ENCODE results near the gene ARHGEF7.

ARHGEF7 gene

DNA sequence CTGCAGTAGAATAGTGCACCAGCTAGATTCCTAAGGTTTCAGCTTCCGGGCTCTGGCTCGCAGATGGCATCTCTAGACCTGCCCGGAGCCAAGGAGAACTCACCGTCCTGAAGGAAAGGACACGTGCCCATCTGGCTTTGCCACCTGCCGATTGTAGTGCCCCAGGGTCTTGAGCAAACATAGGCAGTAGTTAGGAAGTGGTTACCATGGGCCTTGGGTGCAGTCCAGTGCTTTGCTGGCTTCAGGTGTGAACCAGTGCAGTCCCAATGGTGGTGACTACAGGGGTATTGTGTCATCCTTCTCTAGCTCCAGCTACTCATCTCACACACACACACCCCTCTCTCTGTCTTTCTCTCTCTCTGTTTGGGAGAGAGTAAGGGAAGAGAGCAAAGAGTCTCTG is 143.9 kb downstream of the ARHGEF7 start:
- DNase-seq = no peak

DNA sequence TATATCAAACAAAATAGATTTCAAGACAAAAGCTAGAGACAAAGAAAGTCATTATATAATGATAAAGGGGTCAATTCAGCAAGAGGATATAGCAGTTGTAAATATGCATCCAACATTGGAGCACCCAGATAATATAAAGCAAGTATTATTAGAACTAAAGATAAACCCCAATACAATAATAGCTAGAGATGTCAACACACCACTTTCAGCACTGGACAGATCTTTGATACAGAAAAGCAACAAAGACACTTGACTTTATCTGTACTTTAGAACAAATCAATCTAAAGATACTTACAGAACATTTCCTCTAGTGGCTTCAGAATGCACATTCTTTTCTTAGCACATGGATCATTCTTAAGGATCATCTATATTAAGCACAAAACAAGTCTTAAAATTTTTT is 146.2 kb downstream of the ARHGEF7 start:
- DNase-seq = no peak

DNA sequence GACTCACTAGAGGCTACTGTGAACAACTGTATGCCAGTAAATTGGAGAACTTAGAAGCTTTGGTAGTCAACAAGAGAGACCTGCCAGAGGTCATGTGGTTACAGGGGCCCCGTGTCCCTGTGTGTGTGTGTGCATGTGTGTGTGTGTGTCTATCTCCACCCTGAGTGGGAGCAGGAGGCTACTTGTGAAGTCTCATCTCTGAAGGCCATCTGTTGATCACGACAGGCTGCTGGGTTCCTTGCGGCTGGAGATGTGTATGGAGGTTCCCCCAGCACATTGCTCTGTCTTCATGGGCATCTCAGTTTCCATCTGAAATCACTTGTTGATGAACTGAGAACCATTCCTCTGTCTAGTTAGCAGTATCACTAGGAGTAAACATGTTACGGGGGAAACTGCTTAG is 147.2 kb downstream of the ARHGEF7 start:
- DNase-seq = no peak

DNA sequence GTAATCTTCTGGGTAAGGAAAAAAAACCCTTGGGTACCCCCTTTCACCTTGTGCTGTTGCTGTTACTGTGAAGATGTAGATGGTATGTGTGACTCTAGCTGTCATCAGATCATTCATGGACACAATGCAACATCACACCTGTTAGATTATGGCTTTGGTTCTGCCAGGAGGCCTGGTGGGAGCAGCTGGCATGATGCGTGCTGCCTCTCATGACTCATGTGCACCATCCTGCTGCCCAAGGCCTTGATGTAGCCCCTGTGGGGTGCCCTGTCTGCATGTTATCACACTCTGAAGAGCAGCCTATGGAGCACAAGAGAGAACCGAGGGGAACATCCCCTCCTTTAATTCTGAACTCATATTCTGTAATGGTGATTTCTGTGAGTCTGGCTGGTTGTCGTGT is 147.6 kb downstream of the ARHGEF7 start:
- no peak for DNase-seq

DNA sequence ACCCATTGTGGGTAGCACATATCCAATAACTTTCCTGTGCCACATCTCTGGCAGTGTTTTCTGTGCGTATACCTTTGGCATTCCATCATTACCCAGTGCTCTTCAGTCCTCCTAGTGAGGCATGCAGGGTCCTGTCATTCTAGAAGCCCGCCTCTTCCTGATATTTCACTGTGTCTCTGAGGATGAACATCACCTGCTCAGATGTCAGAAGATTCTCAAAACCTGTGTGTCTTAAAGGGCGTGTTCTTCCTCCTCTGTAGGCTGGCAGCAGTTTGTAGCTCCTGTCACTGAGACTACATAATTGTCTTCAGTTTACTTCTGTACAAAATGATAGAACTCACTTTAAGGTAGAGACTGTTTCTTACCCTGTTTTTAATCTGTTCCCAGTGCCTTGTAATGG is 148.5 kb downstream of the ARHGEF7 start:
- DNase-seq = no peak

DNA sequence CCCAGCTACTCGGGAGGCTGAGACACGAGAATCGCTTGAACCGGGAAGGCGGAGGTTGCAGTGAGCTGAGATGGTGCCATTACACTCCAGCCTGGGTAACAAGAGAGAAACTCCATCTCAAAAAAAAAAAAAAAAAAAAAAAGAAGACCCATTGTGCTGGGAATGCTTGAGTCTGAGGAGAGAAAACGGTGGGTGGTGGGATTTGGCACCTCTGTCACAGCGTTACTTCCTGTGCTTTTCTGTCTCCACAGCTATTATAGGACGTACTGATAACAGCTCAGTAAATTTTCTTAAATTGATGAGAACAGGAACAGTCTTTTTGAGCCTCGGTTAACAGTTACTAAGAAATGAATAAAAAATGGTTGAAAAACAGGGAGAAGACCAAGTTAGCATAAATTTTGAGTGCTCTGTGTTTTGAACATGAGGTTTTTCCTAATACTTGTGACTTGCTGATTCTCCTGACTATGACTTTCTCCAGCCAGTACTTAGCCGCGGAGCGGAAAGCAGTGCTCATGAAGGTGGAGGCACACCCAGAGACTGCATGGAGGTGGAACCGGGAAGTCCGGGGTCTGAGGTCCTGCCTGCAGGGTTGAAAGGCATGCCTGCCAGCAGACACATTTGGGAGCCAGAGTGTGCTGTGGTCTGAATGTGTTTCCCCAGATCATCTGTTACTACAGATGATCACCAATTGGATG is 150.0 kb downstream of the ARHGEF7 start:
- no peak for DNase-seq

DNA sequence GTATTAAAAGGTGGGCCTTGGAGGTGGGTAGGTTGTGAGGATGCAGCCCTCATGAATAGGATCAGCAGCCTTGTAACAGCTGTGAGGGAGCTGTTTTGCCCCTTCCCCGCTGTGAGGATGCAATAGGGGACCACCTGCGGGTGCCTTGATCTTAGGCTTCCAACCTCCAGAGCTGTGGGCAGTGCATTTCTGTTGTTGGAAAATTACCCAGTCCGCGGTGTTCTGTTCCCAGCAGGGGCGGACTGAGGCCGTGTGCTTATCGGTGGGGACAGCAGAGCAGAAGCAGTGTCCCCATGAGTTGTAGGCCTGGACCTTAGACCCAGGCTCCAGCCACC is 150.6 kb downstream of the ARHGEF7 start:
- no peak for DNase-seq

DNA sequence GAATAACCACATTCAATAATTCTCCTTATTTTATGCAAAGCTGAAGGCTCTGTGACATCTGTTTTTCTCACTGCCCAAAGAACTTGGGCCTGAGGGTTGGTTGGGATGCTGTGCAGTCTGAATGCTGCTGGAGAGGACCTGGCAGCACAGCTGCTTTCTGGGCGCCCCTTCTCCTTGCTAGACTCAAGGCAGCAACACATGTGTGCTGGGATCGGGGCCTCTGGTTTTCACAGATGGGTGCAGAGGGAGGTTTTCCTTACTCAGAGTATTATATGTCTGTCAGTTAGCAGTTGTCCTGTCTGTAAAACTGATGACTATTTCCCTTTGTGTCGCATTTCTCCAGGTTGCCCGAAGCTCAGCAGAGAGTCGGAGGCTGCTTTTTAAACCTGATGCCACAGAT is 152.1 kb downstream of the ARHGEF7 start:
- DNase-seq = no peak

DNA sequence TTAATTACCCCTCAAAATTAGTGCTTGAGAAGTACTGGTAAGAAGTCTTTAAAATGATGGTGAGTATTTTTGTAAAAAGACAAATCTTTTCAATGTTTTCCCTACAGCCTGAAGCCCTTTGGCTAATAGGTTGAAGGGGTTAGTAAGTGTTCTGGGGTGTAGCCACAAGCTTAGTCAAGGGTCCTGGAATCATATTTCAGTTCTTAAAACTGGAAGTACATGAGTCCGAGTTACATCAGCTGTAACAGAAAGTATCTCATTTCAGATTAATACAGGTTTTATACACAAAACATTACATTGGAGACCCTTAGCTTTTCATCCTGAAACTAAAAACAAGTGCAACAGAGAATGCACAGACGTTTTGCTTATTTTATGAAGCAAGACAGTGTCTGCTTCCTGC is 152.7 kb downstream of the ARHGEF7 start:
- no peak for DNase-seq

DNA sequence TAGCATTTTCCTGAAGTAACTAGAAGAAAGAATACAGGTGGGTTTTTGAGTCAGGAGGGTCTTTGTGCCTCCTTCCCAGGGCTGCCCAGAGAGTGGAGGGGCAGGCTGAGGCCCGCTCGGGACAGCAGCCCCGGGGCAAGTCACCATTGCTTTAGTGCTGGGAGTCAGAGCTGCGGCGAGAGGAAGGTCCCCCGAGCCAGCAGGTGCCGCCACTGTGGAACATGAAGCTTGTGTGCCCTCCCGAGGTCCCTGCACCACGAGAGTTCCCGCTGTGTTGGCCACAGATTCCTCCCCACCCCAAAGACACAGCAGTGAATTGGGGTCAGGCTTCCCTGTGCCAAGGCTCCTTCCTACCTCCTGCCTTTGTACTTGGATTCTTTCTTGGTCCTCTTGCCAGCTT is 154.4 kb downstream of the ARHGEF7 start:
- DNase-seq = no peak

DNA sequence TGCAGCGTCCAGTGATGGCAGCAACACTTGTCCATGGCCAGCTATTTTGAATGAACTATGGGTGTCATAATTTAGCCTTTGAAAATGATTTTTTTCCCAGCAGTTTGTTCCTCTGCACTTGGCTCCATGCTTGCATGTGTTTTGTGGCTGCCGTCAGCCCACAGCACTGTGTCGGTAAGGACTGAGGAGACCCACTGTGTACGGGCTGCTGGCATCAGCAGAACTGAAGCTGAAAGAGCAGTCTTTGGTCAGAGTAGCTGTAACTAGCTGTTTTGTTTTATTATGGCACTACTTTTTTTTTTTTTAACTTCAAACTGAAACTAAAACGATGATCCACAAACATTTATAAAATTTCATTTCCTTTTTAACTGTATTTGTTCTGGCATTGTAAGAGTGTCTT is 155.0 kb downstream of the ARHGEF7 start:
- DNase-seq = no peak

DNA sequence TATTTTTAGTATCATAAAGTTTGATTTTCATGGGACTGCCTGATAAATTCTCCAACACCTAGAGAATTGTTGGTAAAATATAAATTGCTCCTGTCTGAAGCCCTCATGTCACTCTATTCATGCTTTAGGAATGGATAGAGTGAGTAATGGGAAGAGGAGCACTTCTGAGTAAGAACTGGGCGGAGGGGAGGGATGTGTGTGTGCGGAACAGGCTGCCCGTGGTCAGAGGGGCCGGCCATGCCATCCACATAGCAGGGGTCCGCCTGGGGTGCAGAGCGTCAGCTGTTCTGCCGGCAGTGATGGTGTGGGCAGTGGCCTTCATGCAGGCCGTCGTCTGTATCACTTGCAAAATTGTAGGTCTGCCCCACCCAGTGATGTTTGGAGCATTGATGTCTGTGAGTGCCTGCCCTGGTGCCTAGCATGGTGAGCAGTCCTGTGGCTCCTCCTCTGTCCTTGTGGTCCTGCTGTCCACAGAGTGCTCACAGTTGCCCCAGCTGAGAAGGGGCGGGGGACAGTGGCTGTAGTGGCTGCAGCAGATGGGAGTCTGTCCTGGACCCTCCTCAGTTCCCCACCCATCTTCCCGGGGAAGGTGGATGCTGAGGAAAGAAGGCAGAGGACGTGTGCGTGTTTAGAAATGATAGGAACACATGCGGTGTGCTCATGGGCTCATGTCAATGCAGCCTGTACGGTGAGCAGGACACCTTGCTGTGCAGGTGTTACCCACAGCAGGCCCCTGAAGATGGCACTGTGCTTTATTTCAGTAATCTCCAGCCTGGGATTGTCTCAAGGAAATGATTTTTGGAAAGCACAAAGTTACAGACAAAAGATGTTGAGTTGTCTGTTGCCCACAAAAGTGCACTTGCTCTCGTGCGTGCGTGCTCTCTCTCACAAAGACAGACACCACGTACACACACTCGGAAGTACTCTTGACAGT is 155.9 kb downstream of the ARHGEF7 start:
- no peak for DNase-seq

DNA sequence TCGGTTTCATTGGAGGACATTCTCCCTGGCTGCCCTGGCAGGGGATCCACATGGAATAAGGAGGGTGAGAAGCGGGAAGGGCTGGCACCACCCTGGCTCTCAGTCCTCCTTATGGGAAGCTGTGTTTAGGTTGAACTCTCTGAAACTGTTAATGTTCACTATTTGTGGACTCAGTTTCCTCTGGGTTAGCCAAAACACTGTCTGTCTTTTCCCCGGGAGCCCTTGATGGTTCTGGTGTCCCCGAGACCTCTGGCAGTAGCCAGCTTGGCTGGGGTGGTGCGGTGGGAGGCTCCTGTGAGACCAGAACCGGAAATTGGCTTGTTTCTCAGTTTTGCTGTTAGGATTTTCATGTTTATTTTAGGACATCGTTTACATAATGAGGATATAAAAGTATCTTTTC is 157.0 kb downstream of the ARHGEF7 start:
- DNase-seq = no peak

DNA sequence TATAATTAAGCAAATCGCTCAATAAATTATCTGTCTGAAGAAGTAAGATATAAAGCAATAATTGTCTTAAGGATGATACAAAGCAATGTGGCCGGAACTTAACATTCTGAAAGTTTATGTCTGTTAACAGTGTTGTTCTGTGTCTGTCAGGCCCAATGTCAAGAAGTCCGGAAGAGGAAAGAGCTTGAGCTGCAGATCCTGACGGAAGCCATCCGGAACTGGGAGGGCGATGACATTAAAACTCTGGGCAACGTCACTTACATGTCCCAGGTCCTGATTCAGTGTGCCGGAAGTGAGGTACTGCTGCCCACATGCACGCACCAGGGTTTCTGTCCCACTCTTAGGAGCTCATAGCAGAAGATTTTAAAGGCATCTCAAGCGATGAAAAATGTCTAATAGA is 160.3 kb downstream of the ARHGEF7 start:
- DNase-seq = no peak

DNA sequence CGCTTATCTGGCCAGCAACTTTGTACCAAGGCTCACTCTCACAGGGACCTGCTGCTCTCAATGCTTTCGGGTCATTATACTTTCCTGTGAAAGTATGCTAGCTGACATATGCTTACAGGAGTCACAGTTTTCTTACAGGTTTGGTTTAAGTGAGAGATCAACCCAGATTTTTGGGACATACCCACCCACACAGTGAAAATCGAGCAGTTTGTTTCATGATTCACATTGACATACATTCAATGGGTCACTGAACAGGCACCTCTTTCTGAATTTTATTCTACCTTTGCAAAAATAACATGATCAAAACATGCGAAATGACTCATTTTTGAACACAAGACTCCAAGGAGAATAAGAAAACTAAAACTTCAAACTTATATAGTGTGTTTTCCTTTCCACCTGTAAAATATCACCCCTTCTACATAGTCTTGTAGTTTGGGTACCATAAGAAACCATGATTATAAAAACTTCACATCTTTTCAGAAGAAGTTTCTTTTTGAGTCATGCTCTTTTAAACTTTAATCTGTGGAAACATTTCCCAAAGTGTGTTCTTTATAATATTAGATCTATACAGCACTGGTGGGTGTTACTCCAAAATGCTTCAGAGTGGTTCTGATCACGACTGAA is 161.0 kb downstream of the ARHGEF7 start:
- DNase-seq = no peak

DNA sequence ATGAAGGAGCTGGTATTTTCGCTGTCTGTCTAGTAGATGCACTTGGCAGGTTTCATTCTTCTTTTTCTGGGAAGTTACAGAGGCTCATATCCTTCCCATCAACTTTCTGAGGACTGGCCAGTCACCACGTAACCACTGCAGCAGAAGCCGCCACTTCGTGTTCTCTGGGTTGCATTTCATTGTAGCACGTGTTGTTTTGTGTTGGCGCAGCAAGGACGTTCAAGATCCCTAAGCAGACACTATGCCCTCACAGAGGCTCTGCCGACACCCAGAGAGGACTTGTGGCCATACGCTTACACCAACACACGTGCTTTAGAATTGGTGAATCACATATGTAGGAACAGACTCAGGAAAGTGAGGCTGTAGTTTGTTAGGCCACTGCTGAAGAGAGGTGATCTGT is 163.1 kb downstream of the ARHGEF7 start:
- DNase-seq = no peak

DNA sequence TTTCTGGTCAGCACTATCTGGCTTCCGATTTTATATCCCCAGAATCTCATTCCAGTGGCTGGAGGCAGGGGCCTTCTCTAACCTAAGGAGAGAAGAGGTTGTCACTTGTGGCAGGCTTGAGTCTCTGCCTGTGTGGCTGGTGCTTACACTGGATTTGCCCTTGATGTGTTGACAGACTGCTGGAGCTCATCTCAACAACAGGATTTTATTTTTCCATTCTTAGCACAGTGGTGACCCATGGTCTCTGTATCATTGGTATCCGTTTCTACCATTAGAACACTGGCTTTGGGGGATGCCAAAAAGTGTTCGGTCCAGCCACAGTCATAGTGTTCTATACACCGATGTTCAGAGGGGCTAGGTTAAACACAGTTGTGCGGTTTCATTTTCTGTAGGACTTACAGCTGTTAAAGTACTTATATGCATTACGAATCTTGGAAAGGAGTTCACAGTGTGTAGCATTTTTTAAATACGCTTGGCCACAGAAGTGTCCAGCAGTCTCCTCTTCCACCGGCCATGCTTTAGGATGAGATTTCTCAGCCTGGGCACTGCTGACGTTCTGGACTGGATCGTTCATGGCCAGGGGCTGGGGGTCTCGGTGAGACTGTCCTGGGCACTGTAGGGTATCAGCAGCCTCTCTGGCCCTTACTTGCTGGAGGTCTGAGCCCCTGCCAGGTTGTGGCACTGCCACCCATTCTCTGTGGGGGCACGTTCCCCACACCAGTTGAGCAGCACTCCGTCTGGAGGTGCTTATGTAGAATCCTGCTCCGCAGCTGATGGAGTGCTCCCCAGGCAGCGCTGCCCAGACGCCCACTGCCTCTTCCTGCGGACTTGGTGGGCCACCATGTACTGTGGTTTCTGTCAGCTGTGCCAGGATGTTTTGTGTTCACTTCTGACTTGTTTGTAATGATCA is 163.9 kb downstream of the ARHGEF7 start:
- DNase-seq = no peak

DNA sequence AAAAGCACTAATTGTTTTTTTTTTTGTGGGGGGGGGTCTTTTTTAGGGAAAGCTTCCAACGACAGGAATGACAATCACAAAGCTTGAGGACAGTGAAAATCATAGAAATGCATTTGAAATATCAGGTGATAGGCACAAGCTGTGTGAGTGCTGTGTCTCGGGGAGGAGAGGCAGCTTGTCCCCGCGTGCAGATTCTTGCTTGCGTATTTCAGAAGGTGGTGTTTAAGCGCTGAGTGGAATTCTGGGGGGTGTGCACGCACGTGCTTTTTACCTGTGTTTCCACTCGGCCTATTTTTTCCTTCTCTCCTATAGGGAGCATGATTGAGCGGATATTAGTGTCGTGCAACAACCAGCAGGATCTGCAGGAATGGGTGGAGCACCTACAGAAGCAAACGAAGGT is 165.1 kb downstream of the ARHGEF7 start:
- no peak for DNase-seq

DNA sequence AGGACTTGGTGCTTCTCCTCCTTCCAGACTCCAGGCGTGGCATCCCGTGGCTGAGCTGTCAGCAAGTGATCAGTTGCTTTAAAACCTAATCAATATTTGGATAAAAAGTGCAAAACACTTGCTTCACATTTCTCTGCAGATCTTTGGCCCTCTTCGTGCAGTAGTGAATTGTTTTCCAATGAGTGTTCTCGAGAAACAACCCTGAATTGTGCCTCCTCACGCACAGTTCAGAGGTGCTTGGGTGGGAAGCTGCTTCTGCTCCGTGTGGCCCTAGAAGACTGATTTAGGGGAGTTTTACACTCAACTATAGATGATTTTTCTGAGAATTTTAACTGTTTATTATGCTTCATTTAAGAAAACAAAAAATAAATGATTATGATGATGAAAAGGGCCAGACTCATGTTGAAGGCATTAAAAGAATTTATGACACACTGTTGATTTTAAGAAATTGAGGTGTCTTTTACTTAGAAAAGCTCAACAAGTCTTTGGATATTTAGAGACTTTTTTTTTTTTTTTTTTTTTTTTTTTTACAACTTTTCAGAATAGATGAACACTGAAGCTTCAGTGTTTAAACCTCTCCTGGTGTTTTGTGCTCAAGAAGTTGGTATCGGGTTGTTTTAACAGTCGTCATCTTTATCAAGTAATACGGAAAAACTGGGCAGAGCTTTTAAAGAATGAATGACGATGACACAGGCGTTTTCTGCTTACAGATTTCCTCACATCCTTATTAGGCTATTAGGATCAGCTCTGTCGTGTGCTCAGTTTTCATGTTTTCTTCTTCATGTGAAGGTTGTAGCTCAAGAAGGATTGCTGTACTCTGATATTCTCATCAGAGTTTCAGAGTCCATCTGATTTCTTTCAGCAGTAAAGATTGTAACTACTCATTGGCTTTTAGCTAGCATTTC is 165.8 kb downstream of the ARHGEF7 start:
- DNase-seq = no peak

DNA sequence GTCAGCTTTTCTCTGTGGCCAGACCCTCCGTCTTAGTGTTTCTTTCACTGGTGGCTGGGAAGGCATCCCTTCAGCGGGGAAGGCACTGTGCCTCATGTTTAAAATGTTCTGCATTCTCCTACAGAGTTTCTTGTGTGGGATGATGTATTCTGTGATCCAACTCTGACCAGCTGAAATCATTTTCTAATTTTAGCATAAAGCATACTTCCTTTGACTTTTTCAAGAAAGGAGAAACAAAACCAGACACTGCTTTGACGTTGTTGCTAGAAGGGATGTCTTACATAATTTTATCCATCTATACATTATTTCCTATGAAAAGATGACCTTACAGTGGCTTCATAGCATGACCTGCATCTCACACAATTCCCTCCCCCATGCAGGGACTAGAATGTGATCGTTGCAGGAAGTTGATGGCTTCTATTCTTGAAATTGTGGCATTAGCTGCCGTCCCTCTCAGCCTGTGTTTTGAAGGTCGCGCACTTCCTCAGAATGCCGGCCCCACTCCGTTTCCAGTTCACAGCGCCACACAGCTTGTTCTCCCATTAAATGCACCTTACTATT is 166.7 kb downstream of the ARHGEF7 start:
- no peak for DNase-seq

DNA sequence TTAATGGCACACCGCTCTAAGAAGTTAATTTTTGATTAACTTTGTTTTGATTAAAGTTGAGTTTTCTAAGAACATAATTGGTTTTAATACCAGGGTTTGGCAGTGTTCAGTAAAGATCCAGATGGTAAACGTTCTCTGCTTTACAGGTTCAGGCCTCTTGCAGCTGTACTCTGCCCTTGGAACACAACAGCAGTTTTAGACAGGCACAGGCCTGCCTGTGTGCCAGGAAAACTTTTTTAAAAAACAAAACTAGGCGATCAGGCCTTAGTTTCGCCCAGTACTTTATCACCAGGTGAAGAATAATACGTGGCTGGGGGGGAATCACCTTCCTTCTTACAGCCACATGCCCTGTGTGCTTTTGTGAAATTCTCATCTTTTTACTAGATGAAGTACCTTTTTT is 167.3 kb downstream of the ARHGEF7 start:
- DNase-seq = no peak

DNA sequence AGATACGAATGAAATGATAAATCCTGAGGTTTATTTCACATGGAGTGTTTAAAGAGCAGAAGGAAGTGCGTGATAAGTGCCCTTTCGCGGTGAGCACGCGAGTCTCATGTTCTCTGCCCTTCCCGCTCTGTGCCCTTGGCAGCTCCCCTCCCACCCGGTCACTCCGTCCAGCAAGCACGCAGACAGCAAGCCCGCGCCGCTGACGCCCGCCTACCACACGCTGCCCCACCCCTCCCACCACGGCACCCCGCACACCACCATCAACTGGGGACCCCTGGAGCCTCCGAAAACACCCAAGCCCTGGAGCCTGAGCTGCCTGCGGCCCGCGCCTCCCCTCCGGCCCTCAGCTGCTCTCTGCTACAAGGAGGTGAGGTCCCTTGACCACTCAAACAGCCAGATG is 167.9 kb downstream of the ARHGEF7 start:
- no peak for DNase-seq

All from CD4-positive, alpha-beta T cell treated with Interleukin-17A for 1 hour (primary cell).